Ovary (tissue), 9 donors: ENCODE measurements around the gene AOPEP. TPM values are rescaled to one million over a fixed set of nuclear protein-coding genes. Genes with fewer than 3 reads are reported as not detected.

ENCODE experiments used
- DNase-seq, 5 donors: peaks; one replicate each; pipeline ENCODE4 v3.0.0-alpha.2; 2019 to 2020
- H3K27ac ChIP-seq, 2 donors: fragments of 200-600 bp; one replicate each; pipeline versions ENCODE4 v1.5.1 to v1.8.0; 2019 to 2022
- H3K27me3 ChIP-seq: fragments of 200-600 bp; one replicate; pipeline ENCODE4 v1.8.0; 2022
- H3K36me3 ChIP-seq: fragments of 200-600 bp; sonication (generic); one replicate; pipeline ENCODE4 v1.5.1; 2019
- H3K4me1 ChIP-seq: one replicate; pipeline ENCODE4 v1.8.1; 2013; ENCODE audit warnings: mild to moderate bottlenecking, moderate library complexity; ENCODE audit not compliant: insufficient read depth
- H3K4me3 ChIP-seq: fragments of 200-600 bp; sonication (generic); one replicate; pipeline ENCODE4 v1.5.1; 2017
- H3K9me3 ChIP-seq, 2 donors: fragments of 200-600 bp in 1 of 2; sonication (generic) in 1 of 2; one replicate each; pipeline versions ENCODE4 v1.5.1 to v1.8.1; 2013 to 2019; ENCODE audit warnings: mild to moderate bottlenecking in 1 of 2, moderate library complexity in 1 of 2
- CTCF ChIP-seq, 3 donors: fragments of 450-650 bp in 2 of 3; fragments of 200-600 bp in 1 of 3; IDR thresholded peaks; one replicate each; pipeline versions ENCODE4 v1.5.1 to v1.8.0; 2016 to 2022; ENCODE audit warnings: antibody characterized with exemption in 3 of 3, mild to moderate bottlenecking in 1 of 3
- EP300 ChIP-seq: sonication (generic); formaldehyde crosslinking; IDR thresholded peaks from one replicate; pipeline ENCODE4 v1.6.1; 2017; ENCODE audit warnings: antibody characterized with exemption
- POLR2A ChIP-seq: fragments of 450-650 bp; IDR thresholded peaks from one replicate; pipeline ENCODE4 v1.6.1; 2017; ENCODE audit warnings: antibody characterized with exemption, mild to moderate bottlenecking, moderate library complexity
- WGBS, 3 donors: extraction: QIAGEN DNeasy Blood & Tissue Kit in 1 of 3; methylation state at CpG; one replicate each; pipeline versions ENCODE4 v1.1.5 to v1.1.7; 2013 to 2017; 5-methylcytosine and 5-hydroxymethylcytosine counted together
- intact Hi-C, 4 donors: fragments of 100-400 bp; cut with DNase I; formaldehyde crosslinking; loops; one replicate each; pipeline versions ENCODE4 v1.11.0 to v1.15.1; 2022 to 2023
- polyA plus RNA-seq, 2 donors: library from polyadenylated mRNA; stranded (reverse); fragments of 200-250 nt in 1 of 2; fragments of 350-450 nt in 1 of 2; fragmentation: Illumina TruSeq in 1 of 2; extraction: RNeasy Lipid Tissue Mini Kit (QIAGEN cat#74804) in 1 of 2; gene quantifications; one replicate each; pipeline ENCODE4 v1.2.3, GENCODE V29; 2013 to 2014
- total RNA-seq, 7 donors: library from RNA; depleted of rRNA in 2 of 7; stranded (reverse); fragments of >200 nt in 2 of 7; fragmentation: NEBNext Ultra II Directional in 3 of 7; extraction: Animal tissue kit (Norgen Biotek cat#: 25700) in 3 of 7; gene quantifications; one replicate each; pipeline versions ENCODE4 v1.1.0 to v1.2.4, GENCODE V29; 2016 to 2023
- donor health status: DM: no; HTN: no; CAD: no; lungs with moderate emphysema.
- donor health status: DM: no; HTN: no; CAD: no.
- donor health status: Bipolar disorder and iron deficiency.
- donor health status: DM: yes; HTN: yes; CAD: no.
- donor health status: DM: no; HTN: no; CAD: no.
- donor health status: DM: yes; HTN: yes; CAD: no.

AOPEP gene
- total and polyA plus RNA-seq, 9 donors, result 40.0 to 141 (median 82.1) TPM

DNA sequence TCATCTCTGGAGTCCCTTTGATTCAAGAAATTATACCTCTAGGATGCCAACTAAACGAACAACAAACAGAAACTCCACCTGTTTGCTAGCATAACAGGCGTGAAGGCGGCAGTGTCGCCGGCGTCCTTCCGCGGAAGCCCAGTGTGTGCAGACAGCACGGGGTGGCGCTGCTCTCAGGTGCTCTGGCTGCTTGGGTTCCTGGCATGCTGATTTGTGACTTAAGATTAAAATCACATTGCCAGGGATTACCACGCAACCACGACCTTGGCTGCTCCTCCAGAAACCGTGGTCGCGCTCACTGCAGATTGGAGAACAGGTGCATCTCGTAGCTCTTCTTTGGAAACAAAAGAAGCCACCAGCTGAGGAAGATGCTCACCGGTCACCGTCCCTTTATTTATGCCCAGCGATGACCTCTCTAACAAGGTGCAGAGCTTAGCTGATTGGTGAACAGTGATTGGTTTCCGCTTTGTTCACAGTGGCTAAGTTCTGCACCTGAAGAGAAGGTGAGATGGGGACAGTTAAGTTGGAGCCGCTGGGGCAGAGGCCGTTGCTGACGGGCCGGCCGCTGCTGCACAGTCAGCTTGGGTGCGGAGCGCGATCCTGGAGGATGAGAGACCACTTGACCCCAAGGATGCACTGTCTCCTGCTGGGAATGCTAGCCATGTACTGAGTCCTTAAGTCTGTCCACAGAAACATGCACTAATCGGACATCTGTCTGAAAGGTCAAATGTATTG lies 358.7 kb downstream of the AOPEP start:
- Histone ChIP-seq H3K4me1 (peaks cover 2% of the 10 kb centered on the region), H3K9me3 (no peaks in the 10 kb centered on the region), H3K36me3 (no peaks in the 10 kb centered on the region), H3K27me3 (no peaks in the 10 kb centered on the region), H3K27ac (no peak overlapping the region), H3K4me3 (no peak overlapping the region)
- 88 to 92% (median 91%) methylated on average over 29 of the region's 29 CpGs for WGBS, 3 donors
- intact Hi-C loops, result no loop called here
- TF ChIP-seq EP300 (no peak), POLR2A (no peak), CTCF (IDR thresholded peaks at IDR 0.05) (no peak)
- peak in 1 of 5 donors; percentile 16 for DNase-seq

GRCh38 chr9:95085861-95086563 lies 359.5 kb downstream of the AOPEP start:
- intact Hi-C loops, result no loop called here
- Histone ChIP-seq H3K4me1 (peaks cover 10% of the 10 kb centered on the region), H3K9me3 (no peaks in the 10 kb centered on the region), H3K27ac (no peak overlapping the region), H3K27me3 (no peaks in the 10 kb centered on the region), H3K36me3 (no peaks in the 10 kb centered on the region), H3K4me3 (no peak overlapping the region)
- 90 to 92% (median 91%) methylated on average over 40 of the region's 40 CpGs for WGBS, 3 donors
- TF ChIP-seq POLR2A (no peak), CTCF (IDR thresholded peaks at IDR 0.05) (no peak), EP300 (no peak)
- peak in 1 of 5 donors; percentile 26 for DNase-seq

- Histone ChIP-seq H3K27me3 (no peaks in the 10 kb centered on the region), H3K27ac (no peak overlapping the region), H3K9me3 (no peaks in the 10 kb centered on the region), H3K4me3 (no peak overlapping the region), H3K4me1 (peaks cover 16% of the 10 kb centered on the region), H3K36me3 (no peaks in the 10 kb centered on the region)
- intact Hi-C loops, result no loop called here
- 89 to 90% (median 90%) methylated on average over 8 of the region's 8 CpGs for WGBS, 3 donors
- TF ChIP-seq EP300, result no peak
- no peak for TF ChIP-seq POLR2A
- TF ChIP-seq CTCF (IDR thresholded peaks at IDR 0.05), result no peak
- DNase-seq, result no peak
Measured at GRCh38 chr9:95086564-95086955, 360.1 kb downstream of the AOPEP start.

DNA sequence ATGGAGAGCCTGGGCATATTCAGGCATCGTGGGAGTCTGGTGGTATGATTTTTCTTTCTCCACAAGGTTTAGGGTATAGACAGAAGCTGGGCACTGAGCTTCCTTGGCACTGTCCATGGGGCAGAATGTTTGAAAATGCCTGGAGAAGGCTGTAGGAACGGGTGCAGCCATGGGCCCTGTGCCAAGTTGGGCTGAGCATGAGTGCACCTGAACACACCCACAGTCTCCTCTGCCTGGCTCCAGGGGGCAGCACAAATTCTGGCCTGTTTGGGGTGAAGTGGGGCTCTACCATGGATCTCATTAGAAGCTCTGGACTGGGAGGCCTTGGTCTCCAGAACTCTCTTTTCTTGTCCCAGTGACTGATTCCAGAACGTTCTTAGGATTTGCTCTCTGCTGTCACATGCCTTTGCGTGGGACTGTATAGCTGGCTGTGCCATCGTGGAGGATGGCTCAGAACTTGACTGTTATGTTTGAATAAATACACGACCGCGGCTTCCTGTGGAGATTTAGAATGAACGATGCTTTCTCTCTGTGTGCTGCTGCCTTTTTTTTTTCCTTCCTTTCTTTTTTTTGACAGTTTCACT lies 361.3 kb downstream of the AOPEP start:
- TF ChIP-seq POLR2A (no peak), CTCF (IDR thresholded peaks at IDR 0.05) (no peak), EP300 (no peak)
- Histone ChIP-seq H3K36me3 (no peaks in the 10 kb centered on the region), H3K4me3 (no peak overlapping the region), H3K27ac (no peak overlapping the region), H3K9me3 (no peaks in the 10 kb centered on the region), H3K27me3 (no peaks in the 10 kb centered on the region), H3K4me1 (peaks cover 22% of the 10 kb centered on the region)
- intact Hi-C loops, result no loop called here
- DNase-seq, result no peak
- 82 to 83% (median 82%) methylated on average over 9 of the region's 9 CpGs for WGBS, 3 donors
